DND-41 (cell line): Measurements from ENCODE around the gene DCAF10.

Experiments
- ATAC-seq: fragments of 200-7000 bp; cut with Tn5 transposase; 3 replicates; pipeline ENCODE4 v1.9.1; 2021; ENCODE audit warnings: low read depth; ENCODE audit not compliant: insufficient read depth
- DNase-seq: peaks from one replicate; pipeline ENCODE4 v3.0.0-alpha.2; 2020
- H2AFZ ChIP-seq: 2 replicates; pipeline ENCODE4 v1.6.0; 2012; ENCODE audit warnings: low read depth, low read length
- H3K27ac ChIP-seq: 2 replicates; pipeline ENCODE4 v1.5.1; 2012; ENCODE audit warnings: low read length, inconsistent platforms
- H3K27me3 ChIP-seq: fragments of 200-600 bp; sonication (generic); 2 replicates; pipeline ENCODE4 v1.6.0; 2012; ENCODE audit warnings: low read length, mild to moderate bottlenecking, inconsistent platforms; ENCODE audit not compliant: insufficient read depth, poor library complexity
- H3K36me3 ChIP-seq: 2 replicates; pipeline ENCODE4 v1.5.1; 2012; ENCODE audit warnings: low read length, inconsistent platforms; ENCODE audit not compliant: insufficient read depth
- H3K4me1 ChIP-seq: 2 replicates; pipeline ENCODE4 v1.5.1; 2012; ENCODE audit warnings: mild to moderate bottlenecking, low read length; ENCODE audit not compliant: insufficient read depth
- H3K4me2 ChIP-seq: 2 replicates; pipeline ENCODE4 v1.6.0; 2012; ENCODE audit warnings: mild to moderate bottlenecking, moderate library complexity, low read length, inconsistent platforms; ENCODE audit not compliant: insufficient read depth
- H3K4me3 ChIP-seq, 2 experiments: fragments of 200-600 bp in 1 of 2; shearing (Covaris generic) in 1 of 2; 2 replicates each; pipeline ENCODE4 v1.5.1; 2012 to 2016; ENCODE audit warnings: inconsistent platforms in 2 of 2, low read length in 2 of 2, mild to moderate bottlenecking in 2 of 2, low read depth in 1 of 2, moderate library complexity in 1 of 2
- H3K79me2 ChIP-seq: 2 replicates; pipeline ENCODE4 v1.6.0; 2012; ENCODE audit warnings: low read length, inconsistent platforms; ENCODE audit not compliant: insufficient read depth
- H3K9ac ChIP-seq: 2 replicates; pipeline ENCODE4 v1.6.0; 2012; ENCODE audit warnings: low read depth, mild to moderate bottlenecking, inconsistent platforms, low read length, moderate library complexity
- H3K9me3 ChIP-seq: 2 replicates; pipeline ENCODE4 v1.5.1; 2012; ENCODE audit warnings: low read length, moderate library complexity, mild to moderate bottlenecking, inconsistent platforms; ENCODE audit not compliant: insufficient read depth, severe bottlenecking
- H4K20me1 ChIP-seq: 2 replicates; pipeline ENCODE4 v1.6.0; 2012; ENCODE audit warnings: low read length; ENCODE audit not compliant: insufficient read depth
- EZH2 ChIP-seq: IDR thresholded peaks from 3 replicates; pipeline ENCODE4 v1.6.1; 2012; ENCODE audit warnings: borderline replicate concordance, low read depth, mild to moderate bottlenecking, moderate library complexity, low read length, inconsistent platforms; ENCODE audit not compliant: severe bottlenecking
- TF ChIP-seq, protein P1 (sequence below): IDR thresholded peaks from 2 replicates; pipeline ENCODE4 v1.5.1; 2012; ENCODE audit warnings: borderline replicate concordance, low read length, moderate library complexity, mild to moderate bottlenecking; ENCODE audit not compliant: poor library complexity, severe bottlenecking; ENCODE audit errors: extremely low read depth

Gene DCAF10

DNA sequence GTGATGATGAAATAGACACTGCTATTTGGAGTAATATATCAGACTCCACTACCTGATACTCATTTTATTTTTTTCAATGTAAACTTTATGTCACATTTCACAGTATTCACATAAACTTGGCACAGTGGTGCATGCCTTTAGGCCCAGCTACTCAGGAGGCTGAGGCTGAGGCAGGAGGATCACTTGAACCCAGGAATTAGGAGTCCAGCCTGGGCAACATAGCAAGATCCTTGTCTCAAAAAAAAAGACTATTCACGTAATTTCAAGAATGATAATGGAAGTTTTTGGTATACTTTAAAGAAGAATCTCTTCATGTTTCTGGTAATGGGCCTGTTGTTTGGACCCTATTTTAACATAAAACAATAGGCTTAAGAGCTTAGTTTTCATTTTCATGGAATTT, 56.0 kb downstream of the DCAF10 start:
- ATAC-seq (no peak), DNase-seq (no peak)
- Histone ChIP-seq H3K4me1 (no peaks in the 10 kb centered on the region), H3K9me3 (no peaks in the 10 kb centered on the region), H3K4me2 (no peak overlapping the region), H2AFZ (no peak overlapping the region), H3K27me3 (no peaks in the 10 kb centered on the region), H3K79me2 (no peaks in the 10 kb centered on the region), H3K4me3 (no peak overlapping the region), H4K20me1 (no peaks in the 10 kb centered on the region), H3K36me3 (peaks cover 51% of the 10 kb centered on the region), H3K27ac (no peak overlapping the region), H3K9ac (no peak overlapping the region)
- TF ChIP-seq EZH2, result no peak
- TF ChIP-seq, protein P1, sequence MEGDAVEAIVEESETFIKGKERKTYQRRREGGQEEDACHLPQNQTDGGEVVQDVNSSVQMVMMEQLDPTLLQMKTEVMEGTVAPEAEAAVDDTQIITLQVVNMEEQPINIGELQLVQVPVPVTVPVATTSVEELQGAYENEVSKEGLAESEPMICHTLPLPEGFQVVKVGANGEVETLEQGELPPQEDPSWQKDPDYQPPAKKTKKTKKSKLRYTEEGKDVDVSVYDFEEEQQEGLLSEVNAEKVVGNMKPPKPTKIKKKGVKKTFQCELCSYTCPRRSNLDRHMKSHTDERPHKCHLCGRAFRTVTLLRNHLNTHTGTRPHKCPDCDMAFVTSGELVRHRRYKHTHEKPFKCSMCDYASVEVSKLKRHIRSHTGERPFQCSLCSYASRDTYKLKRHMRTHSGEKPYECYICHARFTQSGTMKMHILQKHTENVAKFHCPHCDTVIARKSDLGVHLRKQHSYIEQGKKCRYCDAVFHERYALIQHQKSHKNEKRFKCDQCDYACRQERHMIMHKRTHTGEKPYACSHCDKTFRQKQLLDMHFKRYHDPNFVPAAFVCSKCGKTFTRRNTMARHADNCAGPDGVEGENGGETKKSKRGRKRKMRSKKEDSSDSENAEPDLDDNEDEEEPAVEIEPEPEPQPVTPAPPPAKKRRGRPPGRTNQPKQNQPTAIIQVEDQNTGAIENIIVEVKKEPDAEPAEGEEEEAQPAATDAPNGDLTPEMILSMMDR, result no peak

DNA sequence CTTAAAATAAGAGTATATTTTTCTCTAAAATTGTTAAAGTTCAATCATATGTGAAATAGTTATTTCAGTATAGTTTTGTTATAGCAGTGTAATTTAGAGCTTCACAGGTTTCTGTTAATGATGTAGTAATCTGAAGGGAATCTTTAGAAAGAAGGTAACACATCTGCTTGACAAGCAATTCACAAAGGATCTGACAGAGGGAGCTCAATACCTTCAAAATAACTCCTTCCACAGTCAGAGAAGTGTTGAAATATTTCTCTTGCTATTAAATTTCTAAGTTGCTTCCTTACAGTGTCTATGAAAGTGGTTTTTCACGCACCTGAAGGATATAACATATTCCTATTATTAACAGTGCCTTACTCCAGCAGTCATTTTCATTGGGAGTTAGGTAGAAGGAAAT, 58.4 kb downstream of the DCAF10 start:
- H3K36me3 ChIP-seq, result peaks cover 69% of the 10 kb centered on the region

DNA sequence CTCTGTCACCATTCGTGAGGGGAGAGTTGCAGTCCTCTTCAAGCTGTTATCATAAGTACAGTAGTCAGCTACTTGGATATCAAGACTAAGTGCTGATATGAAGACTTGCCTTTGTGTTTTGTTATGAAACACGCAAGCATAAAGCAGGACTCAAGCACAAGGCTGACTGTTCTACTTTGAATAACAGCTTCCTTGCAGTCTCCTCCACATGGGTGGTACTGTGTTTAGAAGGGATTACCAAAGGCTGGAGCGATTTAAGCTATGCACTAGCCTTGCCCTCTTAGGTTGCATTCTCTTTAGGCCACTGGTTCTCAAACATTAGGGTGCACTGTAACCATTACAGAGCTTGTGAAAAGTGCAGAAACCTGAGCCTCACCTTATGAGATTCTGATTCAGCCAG, 61.9 kb downstream of the DCAF10 start:
- Histone ChIP-seq H2AFZ (no peak overlapping the region), H3K4me2 (no peak overlapping the region), H4K20me1 (no peaks in the 10 kb centered on the region), H3K4me3 (no peak overlapping the region), H3K27me3 (no peaks in the 10 kb centered on the region), H3K36me3 (peaks cover 56% of the 10 kb centered on the region), H3K27ac (no peak overlapping the region), H3K9me3 (no peaks in the 10 kb centered on the region), H3K4me1 (no peaks in the 10 kb centered on the region), H3K79me2 (no peaks in the 10 kb centered on the region), H3K9ac (no peak overlapping the region)
- no peak for ATAC-seq
- no peak for DNase-seq
- TF ChIP-seq EZH2, result no peak
- TF ChIP-seq, protein P1, result no peak

More for the DNA sequence above, 58.4 kb downstream of the DCAF10 start:
- ATAC-seq (no peak), DNase-seq (no peak)
- Histone ChIP-seq H3K27ac (no peak overlapping the region), H3K4me3 (no peak overlapping the region), H3K9me3 (no peaks in the 10 kb centered on the region), H3K79me2 (no peaks in the 10 kb centered on the region), H4K20me1 (no peaks in the 10 kb centered on the region), H3K4me2 (no peak overlapping the region), H3K27me3 (no peaks in the 10 kb centered on the region), H2AFZ (no peak overlapping the region), H3K9ac (no peak overlapping the region), H3K4me1 (no peaks in the 10 kb centered on the region)
- TF ChIP-seq EZH2, result no peak
- TF ChIP-seq, protein P1, result no peak

DNA sequence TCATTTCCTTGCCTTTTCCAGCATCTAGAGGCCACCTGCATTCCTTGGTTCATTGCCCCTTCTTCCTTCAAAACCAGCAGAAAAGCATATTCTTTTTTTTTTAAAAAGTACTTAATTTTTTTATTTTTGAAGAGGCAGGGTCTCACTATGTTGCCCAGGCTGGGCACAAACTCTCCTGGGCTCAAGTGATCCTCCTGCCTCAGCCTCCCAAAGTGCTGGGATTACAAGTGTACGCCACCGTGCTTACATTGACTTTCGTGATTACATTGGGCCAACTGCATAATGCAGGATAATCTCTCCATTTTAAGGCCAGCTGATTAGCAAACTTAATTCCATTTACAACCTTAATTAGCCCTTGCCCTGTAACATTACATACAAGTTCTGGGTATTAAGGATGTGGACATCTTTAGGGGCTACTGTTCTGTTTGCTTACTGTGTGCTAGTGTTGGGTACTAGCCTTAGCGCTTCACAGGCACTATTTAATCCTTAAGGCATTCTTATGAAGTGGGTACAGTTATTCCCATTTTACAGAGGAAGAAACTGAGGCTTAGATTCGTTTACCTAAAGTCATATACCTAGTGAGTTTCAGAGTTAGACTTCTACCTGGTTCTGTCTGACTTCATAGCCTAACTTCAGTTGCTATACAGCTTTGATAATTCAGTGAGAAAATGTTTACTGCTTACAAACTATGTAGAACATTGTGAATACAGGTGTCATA, 69.6 kb downstream of the DCAF10 start:
- Histone ChIP-seq H3K79me2 (no peaks in the 10 kb centered on the region), H3K36me3 (no peaks in the 10 kb centered on the region; the same call in 1 of the 2 replicates), H3K9ac (no peak overlapping the region), H2AFZ (no peak overlapping the region), H3K4me2 (no peak overlapping the region), H3K4me3 (no peak overlapping the region), H3K27ac (no peak overlapping the region), H3K27me3 (no peaks in the 10 kb centered on the region), H3K9me3 (no peaks in the 10 kb centered on the region), H3K4me1 (no peaks in the 10 kb centered on the region), H4K20me1 (no peaks in the 10 kb centered on the region)
- TF ChIP-seq, protein P1, result no peak
- no peak for TF ChIP-seq EZH2
- DNase-seq, result no peak
- ATAC-seq, result no peak
